ENCODE results near the gene NANP. TPM values are rescaled to one million over a fixed set of nuclear protein-coding genes. Genes with fewer than 3 reads are reported as not detected.

The NANP gene
- total and polyA plus RNA-seq, 2 of the 13 experiments (the other 11 are each of a cell fraction or from before 2014, with no cell fraction given), result 8.9 to 21.5 TPM

DNA sequence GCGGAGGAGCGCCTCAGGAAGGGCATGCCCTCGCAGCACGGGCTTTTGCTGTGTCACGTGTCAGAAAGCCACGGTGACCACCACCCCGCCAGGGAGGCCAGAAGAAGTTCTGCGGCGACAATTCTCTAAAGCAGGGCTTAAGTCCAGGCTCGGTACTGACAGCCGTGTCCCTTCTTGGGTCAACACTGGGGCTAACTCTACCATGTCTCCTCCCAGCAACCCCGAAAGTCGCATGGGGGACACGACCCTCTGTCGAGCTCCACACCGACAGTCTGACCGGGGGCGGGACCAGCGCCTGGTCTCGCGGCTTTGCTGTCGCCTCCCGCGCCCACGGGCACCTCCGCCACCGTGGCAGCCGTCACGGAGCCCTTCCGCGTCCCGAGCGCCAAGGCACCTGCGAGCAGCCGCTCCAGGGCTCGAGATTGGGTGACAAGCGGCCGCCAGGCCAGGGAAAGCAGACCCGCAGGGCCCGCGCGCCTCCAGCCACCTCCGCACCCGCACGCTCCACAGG, 534 bp downstream of the NANP start (continued):
- TF ChIP-seq, protein P1, sequence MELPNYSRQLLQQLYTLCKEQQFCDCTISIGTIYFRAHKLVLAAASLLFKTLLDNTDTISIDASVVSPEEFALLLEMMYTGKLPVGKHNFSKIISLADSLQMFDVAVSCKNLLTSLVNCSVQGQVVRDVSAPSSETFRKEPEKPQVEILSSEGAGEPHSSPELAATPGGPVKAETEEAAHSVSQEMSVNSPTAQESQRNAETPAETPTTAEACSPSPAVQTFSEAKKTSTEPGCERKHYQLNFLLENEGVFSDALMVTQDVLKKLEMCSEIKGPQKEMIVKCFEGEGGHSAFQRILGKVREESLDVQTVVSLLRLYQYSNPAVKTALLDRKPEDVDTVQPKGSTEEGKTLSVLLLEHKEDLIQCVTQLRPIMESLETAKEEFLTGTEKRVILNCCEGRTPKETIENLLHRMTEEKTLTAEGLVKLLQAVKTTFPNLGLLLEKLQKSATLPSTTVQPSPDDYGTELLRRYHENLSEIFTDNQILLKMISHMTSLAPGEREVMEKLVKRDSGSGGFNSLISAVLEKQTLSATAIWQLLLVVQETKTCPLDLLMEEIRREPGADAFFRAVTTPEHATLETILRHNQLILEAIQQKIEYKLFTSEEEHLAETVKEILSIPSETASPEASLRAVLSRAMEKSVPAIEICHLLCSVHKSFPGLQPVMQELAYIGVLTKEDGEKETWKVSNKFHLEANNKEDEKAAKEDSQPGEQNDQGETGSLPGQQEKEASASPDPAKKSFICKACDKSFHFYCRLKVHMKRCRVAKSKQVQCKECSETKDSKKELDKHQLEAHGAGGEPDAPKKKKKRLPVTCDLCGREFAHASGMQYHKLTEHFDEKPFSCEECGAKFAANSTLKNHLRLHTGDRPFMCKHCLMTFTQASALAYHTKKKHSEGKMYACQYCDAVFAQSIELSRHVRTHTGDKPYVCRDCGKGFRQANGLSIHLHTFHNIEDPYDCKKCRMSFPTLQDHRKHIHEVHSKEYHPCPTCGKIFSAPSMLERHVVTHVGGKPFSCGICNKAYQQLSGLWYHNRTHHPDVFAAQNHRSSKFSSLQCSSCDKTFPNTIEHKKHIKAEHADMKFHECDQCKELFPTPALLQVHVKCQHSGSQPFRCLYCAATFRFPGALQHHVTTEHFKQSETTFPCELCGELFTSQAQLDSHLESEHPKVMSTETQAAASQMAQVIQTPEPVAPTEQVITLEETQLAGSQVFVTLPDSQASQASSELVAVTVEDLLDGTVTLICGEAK (IDR thresholded peaks at IDR 0.05), result no peak
- TF ChIP-seq, protein P1 (CRISPR knock-in tag; IDR thresholded peaks at IDR 0.05), result peak; percentile 76
- TF ChIP-seq, protein P2, sequence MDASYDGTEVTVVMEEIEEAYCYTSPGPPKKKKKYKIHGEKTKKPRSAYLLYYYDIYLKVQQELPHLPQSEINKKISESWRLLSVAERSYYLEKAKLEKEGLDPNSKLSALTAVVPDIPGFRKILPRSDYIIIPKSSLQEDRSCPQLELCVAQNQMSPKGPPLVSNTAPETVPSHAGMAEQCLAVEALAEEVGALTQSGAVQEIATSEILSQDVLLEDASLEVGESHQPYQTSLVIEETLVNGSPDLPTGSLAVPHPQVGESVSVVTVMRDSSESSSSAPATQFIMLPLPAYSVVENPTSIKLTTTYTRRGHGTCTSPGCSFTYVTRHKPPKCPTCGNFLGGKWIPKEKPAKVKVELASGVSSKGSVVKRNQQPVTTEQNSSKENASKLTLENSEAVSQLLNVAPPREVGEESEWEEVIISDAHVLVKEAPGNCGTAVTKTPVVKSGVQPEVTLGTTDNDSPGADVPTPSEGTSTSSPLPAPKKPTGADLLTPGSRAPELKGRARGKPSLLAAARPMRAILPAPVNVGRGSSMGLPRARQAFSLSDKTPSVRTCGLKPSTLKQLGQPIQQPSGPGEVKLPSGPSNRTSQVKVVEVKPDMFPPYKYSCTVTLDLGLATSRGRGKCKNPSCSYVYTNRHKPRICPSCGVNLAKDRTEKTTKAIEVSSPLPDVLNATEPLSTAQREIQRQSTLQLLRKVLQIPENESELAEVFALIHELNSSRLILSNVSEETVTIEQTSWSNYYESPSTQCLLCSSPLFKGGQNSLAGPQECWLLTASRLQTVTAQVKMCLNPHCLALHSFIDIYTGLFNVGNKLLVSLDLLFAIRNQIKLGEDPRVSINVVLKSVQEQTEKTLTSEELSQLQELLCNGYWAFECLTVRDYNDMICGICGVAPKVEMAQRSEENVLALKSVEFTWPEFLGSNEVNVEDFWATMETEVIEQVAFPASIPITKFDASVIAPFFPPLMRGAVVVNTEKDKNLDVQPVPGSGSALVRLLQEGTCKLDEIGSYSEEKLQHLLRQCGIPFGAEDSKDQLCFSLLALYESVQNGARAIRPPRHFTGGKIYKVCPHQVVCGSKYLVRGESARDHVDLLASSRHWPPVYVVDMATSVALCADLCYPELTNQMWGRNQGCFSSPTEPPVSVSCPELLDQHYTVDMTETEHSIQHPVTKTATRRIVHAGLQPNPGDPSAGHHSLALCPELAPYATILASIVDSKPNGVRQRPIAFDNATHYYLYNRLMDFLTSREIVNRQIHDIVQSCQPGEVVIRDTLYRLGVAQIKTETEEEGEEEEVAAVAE (CRISPR knock-in tag; IDR thresholded peaks at IDR 0.05; ENCODE audit: borderline replicate concordance), result 0 out of 2 replicates have a peak, but pooled peaks have one; percentile 10
- no peak for TF ChIP-seq SSRP1 (CRISPR knock-in tag; IDR thresholded peaks at IDR 0.05)
- TF ChIP-seq, protein P3, sequence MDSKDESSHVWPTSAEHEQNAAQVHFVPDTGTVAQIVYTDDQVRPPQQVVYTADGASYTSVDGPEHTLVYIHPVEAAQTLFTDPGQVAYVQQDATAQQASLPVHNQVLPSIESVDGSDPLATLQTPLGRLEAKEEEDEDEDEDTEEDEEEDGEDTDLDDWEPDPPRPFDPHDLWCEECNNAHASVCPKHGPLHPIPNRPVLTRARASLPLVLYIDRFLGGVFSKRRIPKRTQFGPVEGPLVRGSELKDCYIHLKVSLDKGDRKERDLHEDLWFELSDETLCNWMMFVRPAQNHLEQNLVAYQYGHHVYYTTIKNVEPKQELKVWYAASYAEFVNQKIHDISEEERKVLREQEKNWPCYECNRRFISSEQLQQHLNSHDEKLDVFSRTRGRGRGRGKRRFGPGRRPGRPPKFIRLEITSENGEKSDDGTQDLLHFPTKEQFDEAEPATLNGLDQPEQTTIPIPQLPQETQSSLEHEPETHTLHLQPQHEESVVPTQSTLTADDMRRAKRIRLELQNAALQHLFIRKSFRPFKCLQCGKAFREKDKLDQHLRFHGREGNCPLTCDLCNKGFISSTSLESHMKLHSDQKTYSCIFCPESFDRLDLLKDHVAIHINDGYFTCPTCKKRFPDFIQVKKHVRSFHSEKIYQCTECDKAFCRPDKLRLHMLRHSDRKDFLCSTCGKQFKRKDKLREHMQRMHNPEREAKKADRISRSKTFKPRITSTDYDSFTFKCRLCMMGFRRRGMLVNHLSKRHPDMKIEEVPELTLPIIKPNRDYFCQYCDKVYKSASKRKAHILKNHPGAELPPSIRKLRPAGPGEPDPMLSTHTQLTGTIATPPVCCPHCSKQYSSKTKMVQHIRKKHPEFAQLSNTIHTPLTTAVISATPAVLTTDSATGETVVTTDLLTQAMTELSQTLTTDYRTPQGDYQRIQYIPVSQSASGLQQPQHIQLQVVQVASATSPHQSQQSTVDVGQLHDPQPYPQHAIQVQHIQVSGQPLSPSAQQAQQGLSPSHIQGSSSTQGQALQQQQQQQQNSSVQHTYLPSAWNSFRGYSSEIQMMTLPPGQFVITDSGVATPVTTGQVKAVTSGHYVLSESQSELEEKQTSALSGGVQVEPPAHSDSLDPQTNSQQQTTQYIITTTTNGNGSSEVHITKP (CRISPR knock-in tag; IDR thresholded peaks at IDR 0.05; ENCODE audit: low read depth), result no peak; the same call in 1 of the 2 replicates
- TF ChIP-seq ZNF350 (CRISPR knock-in tag; IDR thresholded peaks at IDR 0.05; ENCODE audit: borderline replicate concordance, low read depth), result no peak
- TF ChIP-seq ZNF619 (CRISPR knock-in tag; IDR thresholded peaks at IDR 0.05), result no peak
- TF ChIP-seq, protein P4, sequence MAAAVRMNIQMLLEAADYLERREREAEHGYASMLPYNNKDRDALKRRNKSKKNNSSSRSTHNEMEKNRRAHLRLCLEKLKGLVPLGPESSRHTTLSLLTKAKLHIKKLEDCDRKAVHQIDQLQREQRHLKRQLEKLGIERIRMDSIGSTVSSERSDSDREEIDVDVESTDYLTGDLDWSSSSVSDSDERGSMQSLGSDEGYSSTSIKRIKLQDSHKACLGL (CRISPR knock-in tag; IDR thresholded peaks at IDR 0.05), result peak; percentile 87
- peak; percentile 62; the same call in 1 of the 2 replicates for TF ChIP-seq NFE2 (CRISPR knock-in tag; IDR thresholded peaks at IDR 0.05)
- TF ChIP-seq NR2F2 (IDR thresholded peaks at IDR 0.05; ENCODE audit: borderline replicate concordance, low read depth), result no peak
- peak; percentile 23; the same call in 1 of the 2 replicates for TF ChIP-seq ZNF550 (CRISPR knock-in tag; IDR thresholded peaks at IDR 0.05; ENCODE audit: borderline replicate concordance)

Data from HepG2 (cell line).